ENCODE measurements around the gene TRIM29. TPM values are rescaled to one million over a fixed set of nuclear protein-coding genes. Genes with fewer than 3 reads are reported as not detected.
A peak's percentile ranks its signal among the peaks of the same experiment; 100 is the strongest.

Gene TRIM29
- total RNA-seq, 4 donors from 2014 or later = 7.8 to 33.3 (median 9.1) TPM

DNA sequence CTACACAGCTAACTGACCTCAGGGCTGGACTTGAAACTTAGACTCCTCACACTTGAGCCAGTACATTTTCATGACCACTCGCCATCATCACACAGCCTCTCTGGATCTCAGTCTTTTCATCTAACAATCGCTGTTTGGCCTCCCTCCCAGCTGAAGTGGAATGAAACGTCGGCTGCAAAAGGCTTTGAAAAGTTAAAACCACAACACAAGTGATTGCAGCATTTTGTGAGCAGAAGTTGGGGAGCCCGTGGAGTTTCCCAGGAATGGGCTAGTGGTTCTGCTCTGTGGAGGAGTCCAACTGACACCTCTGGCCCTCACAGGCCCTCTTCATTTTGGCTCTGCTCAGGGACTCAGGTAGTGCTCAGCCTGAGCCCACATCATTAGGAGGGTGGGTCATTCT is 35.9 kb upstream of the TRIM29 start:
- Histone ChIP-seq H3K4me1 (peaks cover 0 to 19% (median 0%) of the 10 kb centered on the region in 4 donors), H3K9me3 (no peaks in the 10 kb centered on the region), H3K27ac (no peak overlapping the region), H3K36me3 (no peaks in the 10 kb centered on the region), H3K27me3 (peaks cover 0 to 5% of the 10 kb centered on the region in 2 donors), H3K4me3 (no peak overlapping the region)
- DNase-seq = no peak
- TF ChIP-seq, protein P1, sequence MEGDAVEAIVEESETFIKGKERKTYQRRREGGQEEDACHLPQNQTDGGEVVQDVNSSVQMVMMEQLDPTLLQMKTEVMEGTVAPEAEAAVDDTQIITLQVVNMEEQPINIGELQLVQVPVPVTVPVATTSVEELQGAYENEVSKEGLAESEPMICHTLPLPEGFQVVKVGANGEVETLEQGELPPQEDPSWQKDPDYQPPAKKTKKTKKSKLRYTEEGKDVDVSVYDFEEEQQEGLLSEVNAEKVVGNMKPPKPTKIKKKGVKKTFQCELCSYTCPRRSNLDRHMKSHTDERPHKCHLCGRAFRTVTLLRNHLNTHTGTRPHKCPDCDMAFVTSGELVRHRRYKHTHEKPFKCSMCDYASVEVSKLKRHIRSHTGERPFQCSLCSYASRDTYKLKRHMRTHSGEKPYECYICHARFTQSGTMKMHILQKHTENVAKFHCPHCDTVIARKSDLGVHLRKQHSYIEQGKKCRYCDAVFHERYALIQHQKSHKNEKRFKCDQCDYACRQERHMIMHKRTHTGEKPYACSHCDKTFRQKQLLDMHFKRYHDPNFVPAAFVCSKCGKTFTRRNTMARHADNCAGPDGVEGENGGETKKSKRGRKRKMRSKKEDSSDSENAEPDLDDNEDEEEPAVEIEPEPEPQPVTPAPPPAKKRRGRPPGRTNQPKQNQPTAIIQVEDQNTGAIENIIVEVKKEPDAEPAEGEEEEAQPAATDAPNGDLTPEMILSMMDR (IDR thresholded peaks at IDR 0.05) = no peak
- no peak for TF ChIP-seq POLR2A (IDR thresholded peaks at IDR 0.05)

- no peak overlapping the region for H3K27ac ChIP-seq
- H3K4me1 ChIP-seq = peaks cover 0 to 25% (median 0%) of the 10 kb centered on the region in 4 donors
- H3K9me3 ChIP-seq = no peaks in the 10 kb centered on the region
- no peak for TF ChIP-seq POLR2A (IDR thresholded peaks at IDR 0.05)
- TF ChIP-seq, protein P1 (IDR thresholded peaks at IDR 0.05) = no peak
- DNase-seq = peak in 1 of 3 donors; percentile 29
- H3K27me3 ChIP-seq = peaks cover 0 to 8% of the 10 kb centered on the region in 2 donors
- no peaks in the 10 kb centered on the region for H3K36me3 ChIP-seq
- no peak overlapping the region for H3K4me3 ChIP-seq
These were observed 35.2 kb upstream of the TRIM29 start for GRCh38 chr11:120173019-120173705.

DNA sequence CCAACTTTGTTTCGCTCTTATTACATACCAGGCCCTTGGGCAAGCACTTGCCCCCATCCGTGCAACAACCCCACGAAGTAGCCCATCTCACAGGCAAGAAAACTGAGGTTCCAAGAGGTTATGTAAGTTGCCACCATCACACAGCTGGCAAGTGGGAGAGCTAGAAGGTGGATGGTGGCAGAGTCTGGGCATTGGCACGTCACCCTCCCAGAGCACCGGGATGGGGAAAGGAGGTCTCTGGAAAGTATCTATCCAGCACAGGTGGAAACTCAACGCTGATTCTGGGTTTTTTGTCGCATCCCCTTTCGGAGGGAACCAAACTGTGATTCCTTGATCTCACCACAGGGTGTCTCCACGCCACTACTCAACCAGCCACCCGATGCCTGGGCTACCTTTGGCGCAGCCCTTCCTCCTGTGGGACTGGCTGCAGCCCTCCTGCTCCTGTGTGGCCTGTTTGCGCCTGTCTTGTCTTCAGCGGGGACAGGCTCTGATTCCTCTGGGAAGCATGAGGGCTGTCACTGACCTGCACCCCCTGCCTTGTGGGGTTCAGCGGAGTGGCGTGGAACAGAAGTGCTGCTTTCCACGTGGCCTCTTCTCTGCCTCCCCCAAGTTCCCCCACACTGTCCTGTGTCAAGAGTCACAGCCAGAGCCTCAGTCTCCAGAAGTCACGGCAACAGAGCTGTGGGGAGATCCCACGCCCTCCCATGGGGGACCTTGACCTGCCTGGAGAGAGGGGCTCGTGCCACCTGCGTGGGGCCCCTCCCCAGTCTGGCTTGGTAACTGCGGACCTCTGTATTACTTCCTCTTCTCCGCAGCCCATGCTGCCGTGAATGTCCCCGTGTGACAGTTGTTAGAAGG is 34.4 kb upstream of the TRIM29 start:
- H3K4me3 ChIP-seq = no peak overlapping the region
- H3K27ac ChIP-seq = no peak overlapping the region
- TF ChIP-seq, protein P1 (IDR thresholded peaks at IDR 0.05) = peak in 5 of 6 experiments; percentile 59 to 93 (median 91)
- no peak for TF ChIP-seq POLR2A (IDR thresholded peaks at IDR 0.05)
- peak; percentile 33 to 84 (median 76) for DNase-seq
- no peaks in the 10 kb centered on the region for H3K9me3 ChIP-seq
- no peaks in the 10 kb centered on the region for H3K36me3 ChIP-seq
- H3K27me3 ChIP-seq = peaks cover 0 to 8% of the 10 kb centered on the region in 2 donors
- peaks cover 0 to 25% (median 0%) of the 10 kb centered on the region in 4 donors for H3K4me1 ChIP-seq

GRCh38 chr11:120170741-120171261 is 32.9 kb upstream of the TRIM29 start:
- Histone ChIP-seq H3K27me3 (peaks cover 0 to 8% of the 10 kb centered on the region in 2 donors), H3K9me3 (no peaks in the 10 kb centered on the region), H3K4me1 (peaks cover 0 to 25% (median 0%) of the 10 kb centered on the region in 4 donors), H3K27ac (no peak overlapping the region), H3K36me3 (no peaks in the 10 kb centered on the region), H3K4me3 (no peak overlapping the region)
- TF ChIP-seq, protein P1 (IDR thresholded peaks at IDR 0.05) = no peak
- no peak for TF ChIP-seq POLR2A (IDR thresholded peaks at IDR 0.05)
- DNase-seq = peak in 1 of 3 donors; percentile 43

DNA sequence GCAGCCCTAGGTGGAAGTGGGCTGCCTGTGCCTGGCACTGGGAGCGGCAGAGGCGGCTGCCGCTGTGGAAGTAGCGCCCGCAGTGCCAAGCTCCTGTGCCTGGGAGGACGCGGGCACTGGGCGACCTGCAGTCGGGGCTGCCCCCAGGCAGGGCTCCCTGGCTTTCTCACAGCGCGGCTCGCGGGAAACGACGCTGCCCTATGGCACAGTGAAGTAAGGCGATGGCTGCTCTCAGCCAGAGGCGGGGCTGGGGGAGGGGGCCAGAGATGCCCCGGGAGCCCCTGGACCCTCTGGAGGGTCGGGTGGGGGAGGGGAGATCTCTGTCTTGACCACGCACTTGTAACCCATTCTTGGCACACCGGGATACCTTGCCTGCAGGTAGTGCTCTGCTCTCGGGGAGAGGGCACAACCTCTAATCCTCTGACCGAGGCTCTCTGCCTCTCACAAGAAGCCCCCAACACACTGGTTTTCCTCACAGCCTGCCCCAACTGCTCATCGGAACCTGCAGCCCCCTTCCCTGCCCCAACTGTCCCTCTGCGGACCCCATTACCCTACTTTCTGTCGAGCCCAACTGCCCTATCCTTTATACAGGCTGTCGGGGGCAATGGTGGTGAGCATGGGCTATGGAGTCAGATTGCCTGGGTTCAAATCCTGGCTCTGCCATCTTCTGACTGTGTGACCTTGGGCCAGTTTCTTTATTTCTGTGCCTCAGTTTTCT is 32.2 kb upstream of the TRIM29 start:
- DNase-seq = peak in 1 of 3 donors; percentile 53
- TF ChIP-seq, protein P1 (IDR thresholded peaks at IDR 0.05) = no peak
- no peak for TF ChIP-seq POLR2A (IDR thresholded peaks at IDR 0.05)
- H3K27ac ChIP-seq = no peak overlapping the region
- H3K36me3 ChIP-seq = no peaks in the 10 kb centered on the region
- no peaks in the 10 kb centered on the region for H3K9me3 ChIP-seq
- H3K4me1 ChIP-seq = peaks cover 0 to 23% (median 0%) of the 10 kb centered on the region in 4 donors
- no peak overlapping the region for H3K4me3 ChIP-seq
- H3K27me3 ChIP-seq = peaks cover 0 to 8% of the 10 kb centered on the region in 2 donors
